ENCODE measurements around the gene MVP.

- peak; percentile 15 to 24 for TF ChIP-seq POLR2A (IDR thresholded peaks at IDR 0.05)
- peak in 3 of 4 experiments; percentile 30 to 57 (median 43) for TF ChIP-seq CTCF (IDR thresholded peaks at IDR 0.05)
- TF ChIP-seq POLR2AphosphoS5 (IDR thresholded peaks at IDR 0.05): peak; percentile 75
- no peak for TF ChIP-seq EP300 (IDR thresholded peaks at IDR 0.05)
Observed at GRCh38 chr16:29807426-29808218, 12.6 kb upstream of the MVP start.

Measured in gastroesophageal sphincter (tissue), 3 donors.